Measurements from ENCODE around the gene OR52W1. TPM values are rescaled to one million over a fixed set of nuclear protein-coding genes. Genes with fewer than 3 reads are reported as not detected.
"Not testable (repeated sequence)": the region's sequence is repeated elsewhere in the genome, so short reads cannot be mapped to it uniquely, and the experiment has no call there.

OR52W1 gene
- total RNA-seq, 2 donors from 2014 or later = not detected

GRCh38 chr11:6248248-6248647 is 49.2 kb downstream of the OR52W1 start:
- no peak overlapping the region for H3K9ac ChIP-seq (ENCODE audit: extremely low read depth, low read length, poor library complexity, severe bottlenecking)
- no peak for DNase-seq
- peaks cover 14% of the 10 kb centered on the region for H3K4me1 ChIP-seq (ENCODE audit: control insufficient read depth, insufficient read depth, low read length)
- WGBS, 2 experiments (ENCODE audit: insufficient coverage in 1 of 2, insufficient read length in 1 of 2) = 88% methylated on average over 1 of the region's 1 CpG; no CpG with 5 or more reads in 1 of the 2 experiments
- H3K36me3 Mint-ChIP-seq (ENCODE audit: low read depth) = peaks cover 3% of the 10 kb centered on the region
- no peaks in the 10 kb centered on the region for H3K27me3 ChIP-seq (ENCODE audit: control insufficient read depth, insufficient read depth, low read length, poor library complexity, severe bottlenecking)
- no peak overlapping the region for H3K27ac Mint-ChIP-seq
- no peaks in the 10 kb centered on the region for H3K36me3 ChIP-seq (ENCODE audit: control insufficient read depth, insufficient read depth, low read length)
- no peaks in the 10 kb centered on the region for H3K27me3 Mint-ChIP-seq (ENCODE audit: insufficient read depth)
- H3K27ac ChIP-seq (ENCODE audit: low read depth, low read length) = no peak overlapping the region
- no peak for TF ChIP-seq CTCF (conservative IDR thresholded peaks at IDR 0.05)
- H3K9me3 Mint-ChIP-seq = peaks cover 2% of the 10 kb centered on the region
- no peak overlapping the region for H3K4me3 Mint-ChIP-seq
- H3K4me3 ChIP-seq (ENCODE audit: low read length) = no peak overlapping the region
- peaks cover 4% of the 10 kb centered on the region for H3K9me3 ChIP-seq (ENCODE audit: control insufficient read depth, low read length)
- peaks cover 19% of the 10 kb centered on the region for H3K4me1 Mint-ChIP-seq

- not testable (repeated sequence) for H3K27me3 ChIP-seq (ENCODE audit: control insufficient read depth, insufficient read depth, low read length, poor library complexity, severe bottlenecking); DNase-seq; H3K4me3 ChIP-seq (ENCODE audit: low read length); H3K27me3 Mint-ChIP-seq (ENCODE audit: insufficient read depth); H3K27ac Mint-ChIP-seq; H3K9me3 Mint-ChIP-seq; H3K27ac ChIP-seq (ENCODE audit: low read depth, low read length); H3K36me3 Mint-ChIP-seq (ENCODE audit: low read depth); H3K9me3 ChIP-seq (ENCODE audit: control insufficient read depth, low read length); H3K4me3 Mint-ChIP-seq; H3K36me3 ChIP-seq (ENCODE audit: control insufficient read depth, insufficient read depth, low read length); H3K9ac ChIP-seq (ENCODE audit: extremely low read depth, low read length, poor library complexity, severe bottlenecking)
- 88 to 92% methylated on average over 3 of the region's 3 CpGs for WGBS, 2 experiments (ENCODE audit: insufficient coverage in 1 of 2, insufficient read length in 1 of 2)
- H3K4me1 ChIP-seq (ENCODE audit: control insufficient read depth, insufficient read depth, low read length) = peaks cover 14% of the 10 kb centered on the region
- peaks cover 12% of the 10 kb centered on the region for H3K4me1 Mint-ChIP-seq
Measured at GRCh38 chr11:6248897-6249296, 49.9 kb downstream of the OR52W1 start.

Other genes starting within 250 kb of the OR52W1 start
- gene OR56A5, start 230.7 kb upstream of the OR52W1 start, total RNA-seq = not detected
- gene OR52L1, start 212.2 kb upstream of the OR52W1 start, total RNA-seq = under 1 TPM in 1 of 2 donors, not detected in 1; 0.33 TPM
- gene OR56A4, start 192.3 kb upstream of the OR52W1 start, total RNA-seq = under 1 TPM; 0.15 to 0.59 TPM
- under 1 TPM; 0.15 to 0.31 TPM for gene OR56A1, start 168.5 kb upstream of the OR52W1 start, total RNA-seq
- gene OR56B4, start 91.5 kb upstream of the OR52W1 start, total RNA-seq = not detected
- not detected for gene OR52B2, start 28.9 kb upstream of the OR52W1 start, total RNA-seq
- gene C11orf42, start 6.3 kb downstream of the OR52W1 start, total RNA-seq = not detected
- 10 to 100 TPM; 45.3 to 50.6 TPM for gene FHIP1B, start 35.4 kb downstream of the OR52W1 start, total RNA-seq
- gene CNGA4, start 39.9 kb downstream of the OR52W1 start, total RNA-seq = 1 to 10 TPM; 1.7 to 4.3 TPM
- 100 to 1,000 TPM; 433 to 467 TPM for gene CCKBR, start 60.6 kb downstream of the OR52W1 start, total RNA-seq
- 10 to 100 TPM; 42.2 to 70.2 TPM for gene CAVIN3, start 121.3 kb downstream of the OR52W1 start, total RNA-seq
- 10 to 100 TPM in 1 of 2 donors, 1 to 10 TPM in 1; 9.4 to 28.7 TPM for gene SMPD1, start 191.2 kb downstream of the OR52W1 start, total RNA-seq
- gene APBB1, start 219.9 kb downstream of the OR52W1 start, total RNA-seq = 10 to 100 TPM; 51.5 to 51.6 TPM
- gene HPX, start 241.8 kb downstream of the OR52W1 start, total RNA-seq = 1 to 10 TPM; 3.9 to 6.0 TPM

Data from endodermal cell (in vitro differentiated cells).